A549 (cell line): ENCODE data around the gene ZSCAN2.

ENCODE experiments used
- POLR2A ChIP-seq: IDR thresholded peaks from 2 replicates; pipeline ENCODE4 v1.6.1; 2012; ENCODE audit warnings: mild to moderate bottlenecking, low read length
- RAD21 ChIP-seq, 2 experiments: fragments of >200 bp in 1 of 2; sonication (Bioruptor Twin) in 1 of 2; formaldehyde crosslinking in 1 of 2; IDR thresholded peaks in 1 of 2; conservative IDR thresholded peaks in 1 of 2; 2 replicates in 1 of 2; 3 replicates in 1 of 2; pipeline ENCODE4 v1.6.1; 2012 to 2018; ENCODE audit warnings: inconsistent platforms in 1 of 2
- ZSCAN20 ChIP-seq: fragments of 250-450 bp; sonication (Bioruptor Pico); IDR thresholded peaks from 2 replicates; pipeline ENCODE4 v1.8.0; 2022; ENCODE audit warnings: mild to moderate bottlenecking, moderate library complexity
- TF ChIP-seq, protein P1 (sequence below): fragments of >200 bp; sonication (Bioruptor Twin); formaldehyde crosslinking; IDR thresholded peaks from 3 replicates; pipeline ENCODE4 v1.5.1; 2016
- TF ChIP-seq, protein P2 (sequence below): fragments of 250-450 bp; sonication (Bioruptor Pico); IDR thresholded peaks from 2 replicates; pipeline ENCODE4 v1.5.0; 2021; ENCODE audit warnings: mild to moderate bottlenecking, moderate library complexity, borderline replicate concordance
- TF ChIP-seq, protein P3 (sequence below): fragments of 150-350 bp; IDR thresholded peaks from 2 replicates; pipeline ENCODE4 v1.6.1; 2014; ENCODE audit warnings: low read depth, mild to moderate bottlenecking, low read length

DNA sequence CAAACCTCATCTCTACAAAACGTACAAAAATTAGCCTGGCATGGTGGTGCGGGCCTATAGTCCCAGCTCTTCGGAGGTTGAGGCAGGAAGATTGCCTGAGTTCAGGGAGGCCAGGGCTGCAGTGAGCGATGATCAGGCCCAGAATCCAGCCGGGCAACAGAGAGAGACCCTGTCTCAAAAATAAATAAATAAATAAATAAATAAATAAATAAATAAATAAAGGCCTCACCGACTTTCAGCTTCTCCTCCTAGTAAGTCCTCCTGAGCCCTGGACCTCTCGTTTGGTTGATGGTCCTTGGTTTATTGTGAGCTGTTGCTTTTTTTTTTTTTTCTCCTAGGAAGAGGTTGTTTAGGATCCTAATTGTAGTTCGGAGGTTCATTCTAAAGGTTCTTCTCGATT lies 28.2 kb downstream of the ZSCAN2 start:
- TF ChIP-seq, protein P1, sequence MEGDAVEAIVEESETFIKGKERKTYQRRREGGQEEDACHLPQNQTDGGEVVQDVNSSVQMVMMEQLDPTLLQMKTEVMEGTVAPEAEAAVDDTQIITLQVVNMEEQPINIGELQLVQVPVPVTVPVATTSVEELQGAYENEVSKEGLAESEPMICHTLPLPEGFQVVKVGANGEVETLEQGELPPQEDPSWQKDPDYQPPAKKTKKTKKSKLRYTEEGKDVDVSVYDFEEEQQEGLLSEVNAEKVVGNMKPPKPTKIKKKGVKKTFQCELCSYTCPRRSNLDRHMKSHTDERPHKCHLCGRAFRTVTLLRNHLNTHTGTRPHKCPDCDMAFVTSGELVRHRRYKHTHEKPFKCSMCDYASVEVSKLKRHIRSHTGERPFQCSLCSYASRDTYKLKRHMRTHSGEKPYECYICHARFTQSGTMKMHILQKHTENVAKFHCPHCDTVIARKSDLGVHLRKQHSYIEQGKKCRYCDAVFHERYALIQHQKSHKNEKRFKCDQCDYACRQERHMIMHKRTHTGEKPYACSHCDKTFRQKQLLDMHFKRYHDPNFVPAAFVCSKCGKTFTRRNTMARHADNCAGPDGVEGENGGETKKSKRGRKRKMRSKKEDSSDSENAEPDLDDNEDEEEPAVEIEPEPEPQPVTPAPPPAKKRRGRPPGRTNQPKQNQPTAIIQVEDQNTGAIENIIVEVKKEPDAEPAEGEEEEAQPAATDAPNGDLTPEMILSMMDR: no peak
- no peak for TF ChIP-seq RAD21 (conservative IDR thresholded peaks at IDR 0.05 in 1 of 2, IDR thresholded peaks at IDR 0.05 in 1 of 2)
- TF ChIP-seq ZSCAN20 (CRISPR knock-in tag): no peak
- TF ChIP-seq, protein P2, sequence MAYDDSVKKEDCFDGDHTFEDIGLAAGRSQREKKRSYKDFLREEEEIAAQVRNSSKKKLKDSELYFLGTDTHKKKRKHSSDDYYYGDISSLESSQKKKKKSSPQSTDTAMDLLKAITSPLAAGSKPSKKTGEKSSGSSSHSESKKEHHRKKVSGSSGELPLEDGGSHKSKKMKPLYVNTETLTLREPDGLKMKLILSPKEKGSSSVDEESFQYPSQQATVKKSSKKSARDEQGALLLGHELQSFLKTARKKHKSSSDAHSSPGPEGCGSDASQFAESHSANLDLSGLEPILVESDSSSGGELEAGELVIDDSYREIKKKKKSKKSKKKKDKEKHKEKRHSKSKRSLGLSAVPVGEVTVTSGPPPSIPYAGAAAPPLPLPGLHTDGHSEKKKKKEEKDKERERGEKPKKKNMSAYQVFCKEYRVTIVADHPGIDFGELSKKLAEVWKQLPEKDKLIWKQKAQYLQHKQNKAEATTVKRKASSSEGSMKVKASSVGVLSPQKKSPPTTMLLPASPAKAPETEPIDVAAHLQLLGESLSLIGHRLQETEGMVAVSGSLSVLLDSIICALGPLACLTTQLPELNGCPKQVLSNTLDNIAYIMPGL (CRISPR knock-in tag): no peak
- TF ChIP-seq POLR2A: no peak
- TF ChIP-seq, protein P3, sequence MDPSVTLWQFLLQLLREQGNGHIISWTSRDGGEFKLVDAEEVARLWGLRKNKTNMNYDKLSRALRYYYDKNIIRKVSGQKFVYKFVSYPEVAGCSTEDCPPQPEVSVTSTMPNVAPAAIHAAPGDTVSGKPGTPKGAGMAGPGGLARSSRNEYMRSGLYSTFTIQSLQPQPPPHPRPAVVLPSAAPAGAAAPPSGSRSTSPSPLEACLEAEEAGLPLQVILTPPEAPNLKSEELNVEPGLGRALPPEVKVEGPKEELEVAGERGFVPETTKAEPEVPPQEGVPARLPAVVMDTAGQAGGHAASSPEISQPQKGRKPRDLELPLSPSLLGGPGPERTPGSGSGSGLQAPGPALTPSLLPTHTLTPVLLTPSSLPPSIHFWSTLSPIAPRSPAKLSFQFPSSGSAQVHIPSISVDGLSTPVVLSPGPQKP: no peak
